Measurements from ENCODE around the gene PPP1R13B.
"Not testable (repeated sequence)": the region's sequence is repeated elsewhere in the genome, so short reads cannot be mapped to it uniquely, and the experiment has no call there.

PPP1R13B gene

DNA sequence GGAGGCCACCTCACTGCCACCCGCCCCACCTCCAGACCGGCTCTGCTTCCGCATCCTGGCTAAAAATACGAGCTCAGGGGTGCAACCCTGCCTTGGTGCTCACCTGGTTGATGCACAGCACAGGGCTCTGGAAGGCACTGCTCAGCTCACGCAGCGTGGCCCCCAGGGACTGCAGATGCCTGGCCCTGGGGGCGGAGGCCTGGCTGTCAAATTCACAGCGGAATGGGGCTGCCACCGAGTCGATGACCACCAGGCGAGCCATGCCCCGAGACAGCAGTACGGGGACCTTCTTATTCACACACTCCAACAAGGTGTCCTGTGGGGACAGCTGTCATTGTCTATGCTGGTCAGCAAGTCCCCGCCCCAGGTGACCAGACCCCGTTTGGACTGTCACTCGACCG lies 148.1 kb downstream of the PPP1R13B start:
- DNase-seq (ENCODE audit: low read depth) = no peak

DNA sequence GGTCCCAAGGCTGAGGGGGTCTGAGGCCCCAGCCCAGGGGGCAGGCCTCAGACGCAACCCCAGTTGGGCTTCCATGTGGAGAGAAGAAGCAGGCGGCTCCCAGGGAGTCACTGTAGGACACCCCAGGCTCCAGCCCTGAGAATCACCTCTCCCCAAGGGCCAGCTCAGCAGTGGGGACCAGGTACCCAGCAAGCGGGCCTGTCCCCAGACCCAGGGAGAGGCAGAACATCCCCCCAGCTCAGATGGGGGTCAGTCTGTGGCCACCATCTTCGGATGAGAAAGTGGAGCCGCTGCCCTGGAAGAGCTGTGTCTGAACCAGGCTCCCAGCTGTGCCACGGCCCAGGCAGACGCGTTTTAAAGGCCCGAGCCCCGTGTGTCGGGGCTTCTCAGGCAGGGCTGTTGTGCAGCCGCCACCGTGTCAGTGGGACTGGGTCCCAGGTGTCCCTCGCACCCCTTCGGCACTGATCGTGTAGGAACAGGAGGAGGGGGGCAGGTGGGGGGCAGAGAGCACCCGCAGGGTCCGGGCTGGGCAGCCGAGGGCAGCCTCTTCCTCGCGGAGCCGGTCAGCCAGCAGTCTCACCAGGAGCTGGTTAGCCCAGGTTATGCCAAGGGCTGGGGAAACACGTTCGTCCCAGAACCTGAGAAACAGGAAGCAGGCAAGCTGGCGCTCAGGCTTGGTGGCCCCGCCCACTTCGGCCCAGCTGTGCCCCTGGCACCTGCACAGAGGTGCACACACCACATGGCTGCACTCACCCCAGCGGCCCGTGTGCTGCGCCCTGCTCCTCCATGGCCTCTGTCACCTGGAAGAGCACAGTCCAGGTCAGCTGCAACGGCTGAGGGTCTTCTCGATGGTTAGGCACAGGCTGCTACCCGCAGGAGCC lies 148.8 kb downstream of the PPP1R13B start:
- no peak for DNase-seq (ENCODE audit: low read depth)

DNA sequence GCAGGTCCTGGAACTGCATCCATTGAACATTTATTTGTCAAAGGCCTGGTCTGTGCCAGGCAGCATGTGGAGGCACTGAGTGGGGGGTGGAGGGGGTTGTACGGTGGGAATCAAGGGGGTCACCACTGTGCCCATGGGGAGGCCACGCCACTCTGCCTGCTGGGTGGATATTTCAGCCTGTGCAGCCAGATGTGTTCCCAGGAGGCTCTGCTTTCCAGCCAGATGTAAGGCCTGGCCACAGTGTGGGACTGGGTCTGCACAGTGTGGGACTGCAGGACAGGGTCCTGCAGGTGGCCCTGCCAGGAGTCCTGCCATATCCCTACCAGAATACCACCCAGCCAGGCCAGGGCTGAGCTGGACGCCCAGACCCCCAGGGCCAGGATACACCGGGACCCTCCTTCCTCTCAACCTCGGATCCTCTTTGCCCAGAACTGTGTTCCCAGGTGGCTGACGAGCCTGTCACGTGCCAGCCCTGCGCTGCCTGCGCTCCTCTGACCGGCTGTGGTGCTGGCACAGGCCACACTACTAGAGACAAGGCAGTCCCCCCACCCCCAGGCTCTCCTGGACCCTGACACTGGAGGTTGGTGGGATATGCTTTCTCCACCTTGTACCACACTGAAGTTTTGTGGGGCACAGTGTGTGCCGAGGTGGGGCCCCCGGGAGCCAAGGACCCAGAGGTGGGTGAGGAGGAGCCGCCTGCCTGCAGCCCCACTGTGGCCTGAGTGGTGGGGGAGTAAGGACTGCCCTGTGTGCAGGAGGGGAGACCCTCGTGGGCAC lies 149.6 kb downstream of the PPP1R13B start:
- DNase-seq (ENCODE audit: low read depth) = no peak

DNA sequence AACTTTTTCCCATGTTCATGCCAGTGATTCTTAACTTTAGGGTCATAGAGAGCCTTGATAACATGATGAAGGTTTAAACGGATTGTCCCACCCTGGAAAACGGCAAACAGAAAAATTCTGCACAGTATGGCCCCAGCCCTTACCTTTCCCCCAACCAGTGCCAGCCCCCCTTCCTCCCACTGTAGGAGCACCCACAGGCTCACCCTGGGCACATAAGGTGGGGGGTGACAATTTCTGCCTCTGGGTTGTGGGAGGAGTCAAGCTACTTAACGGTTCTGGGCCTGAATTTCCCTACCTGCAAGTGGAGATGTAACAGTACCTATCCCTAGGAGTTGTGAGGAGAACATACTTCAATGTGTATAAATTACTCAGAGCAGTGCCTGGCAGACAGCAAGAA lies 150.2 kb downstream of the PPP1R13B start:
- no peak for DNase-seq (ENCODE audit: low read depth)

DNA sequence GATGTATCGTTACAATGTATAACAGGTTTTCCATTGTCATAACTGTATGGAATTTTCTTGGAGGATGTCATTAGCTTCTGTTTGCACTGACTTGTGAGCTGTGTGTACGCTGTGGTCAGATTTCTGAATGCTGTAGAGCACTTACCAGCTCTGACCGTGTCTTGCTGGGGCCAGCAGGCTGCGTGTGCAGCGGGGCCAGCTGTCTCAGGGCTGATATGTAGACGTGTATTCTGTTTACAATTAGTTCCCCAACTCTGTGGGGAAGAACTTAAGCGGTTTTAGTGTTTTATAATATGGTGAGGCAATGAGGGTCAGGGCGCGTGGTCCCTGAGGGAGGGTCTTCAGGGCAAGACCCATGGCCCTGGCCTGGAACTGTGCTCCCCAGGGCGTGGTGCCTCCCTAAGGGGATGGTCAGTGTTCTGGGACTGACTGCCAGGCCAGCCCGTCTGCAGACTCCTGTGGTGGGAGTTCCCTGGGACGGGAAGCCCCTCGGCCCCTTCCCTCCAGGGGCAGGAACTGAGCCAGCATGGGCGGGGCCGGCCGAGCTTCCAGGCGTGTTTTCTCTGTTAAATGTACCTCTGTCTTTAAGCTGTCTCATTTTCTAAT lies 150.8 kb downstream of the PPP1R13B start:
- DNase-seq (ENCODE audit: low read depth) = no peak

DNA sequence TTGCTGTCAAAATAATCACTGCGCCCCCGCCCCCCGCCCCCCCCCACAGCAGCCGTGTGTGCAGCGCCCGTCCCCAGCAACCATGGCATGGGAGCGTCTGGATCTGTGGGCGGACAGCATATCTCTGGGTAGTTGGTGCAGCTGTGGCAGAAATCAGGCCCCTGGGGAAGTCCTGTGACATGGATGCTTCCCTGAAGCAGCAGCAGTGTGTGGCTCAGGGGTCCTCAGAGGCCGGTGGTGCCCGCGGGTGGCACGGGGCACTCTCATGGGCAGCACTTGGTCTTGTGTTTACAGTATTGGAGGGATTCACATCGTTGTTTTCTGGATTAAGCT lies 151.3 kb downstream of the PPP1R13B start:
- no peak for DNase-seq (ENCODE audit: low read depth)

DNA sequence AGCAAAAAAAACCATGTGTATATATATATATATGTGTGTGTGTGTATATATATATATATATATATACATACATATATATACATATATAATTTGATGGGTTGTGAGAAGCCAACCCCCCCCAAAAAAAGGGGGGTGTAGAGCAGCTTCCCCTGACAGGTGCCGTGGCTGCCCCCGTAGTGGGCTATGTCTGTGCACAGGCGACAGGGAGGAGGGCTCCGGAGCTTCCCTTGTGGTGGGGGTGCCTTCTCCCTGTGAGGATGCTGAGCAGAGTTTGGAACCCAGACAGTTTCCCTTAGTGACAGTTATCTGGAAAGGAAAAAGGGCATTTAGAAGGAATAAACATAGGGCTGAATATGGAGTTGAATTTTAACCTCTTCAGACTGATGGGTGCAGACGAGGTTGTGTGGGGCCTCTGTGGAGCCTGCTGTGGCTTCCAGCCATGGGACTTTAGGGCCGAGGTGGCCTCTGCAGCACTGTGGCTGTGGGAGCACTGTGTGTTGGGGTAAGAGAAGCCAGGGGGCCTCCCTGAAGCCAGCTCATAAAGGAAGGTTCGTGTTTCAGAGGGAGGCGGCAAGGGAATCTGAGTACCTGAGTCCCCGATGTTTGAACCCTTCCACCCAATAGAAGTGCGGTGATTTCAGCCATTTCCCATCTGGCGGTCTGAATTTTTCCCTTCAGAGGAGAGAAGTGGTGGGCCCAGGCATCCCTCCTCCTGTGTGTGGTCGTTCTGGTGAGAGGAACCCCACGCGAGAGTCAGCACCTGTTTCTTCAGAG lies 151.9 kb downstream of the PPP1R13B start:
- DNase-seq (ENCODE audit: low read depth) = no peak

DNA sequence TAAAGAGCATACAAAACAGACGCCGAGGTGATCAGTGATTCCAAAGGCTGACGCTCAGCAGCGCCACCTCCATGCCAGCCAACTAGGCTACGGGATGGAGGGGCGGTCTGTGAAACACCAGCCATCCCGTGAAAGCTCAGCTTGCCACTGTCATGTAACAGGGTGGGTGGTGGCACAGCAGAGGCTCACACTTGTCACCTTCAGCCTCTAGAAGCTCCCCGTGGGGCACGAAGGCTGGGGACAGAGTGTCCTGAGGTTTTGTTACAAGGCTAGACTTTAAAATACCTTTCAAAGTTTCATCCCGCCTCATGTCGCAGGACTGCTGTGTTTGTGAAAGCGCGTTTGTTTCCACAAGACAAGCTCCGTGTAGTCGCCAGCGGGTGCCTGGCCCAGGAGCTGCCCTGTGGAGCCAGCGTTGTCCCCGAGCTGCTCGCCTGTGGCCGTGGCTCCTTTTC lies 152.8 kb downstream of the PPP1R13B start:
- DNase-seq (ENCODE audit: low read depth) = no peak

DNA sequence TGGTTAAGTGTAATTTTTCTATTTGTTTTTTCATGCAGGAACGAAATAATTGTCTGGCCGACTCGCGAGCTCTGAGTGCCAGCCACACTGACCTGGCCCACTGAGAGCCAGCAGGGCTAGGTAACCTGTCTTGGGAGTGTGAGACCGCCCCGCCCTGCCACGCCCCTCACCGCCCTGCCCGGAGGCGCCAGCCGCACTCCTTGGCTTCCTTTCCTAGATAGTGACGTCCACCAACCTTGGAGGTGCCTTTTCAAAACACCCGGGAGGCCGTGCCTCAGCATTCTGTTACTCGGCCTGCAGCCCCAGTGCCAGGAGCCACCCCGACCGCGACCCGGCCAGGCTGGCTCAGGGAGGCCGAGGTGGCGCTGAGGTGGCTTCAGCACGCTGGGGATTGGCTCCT lies 153.9 kb downstream of the PPP1R13B start:
- no peak for DNase-seq (ENCODE audit: low read depth)

DNA sequence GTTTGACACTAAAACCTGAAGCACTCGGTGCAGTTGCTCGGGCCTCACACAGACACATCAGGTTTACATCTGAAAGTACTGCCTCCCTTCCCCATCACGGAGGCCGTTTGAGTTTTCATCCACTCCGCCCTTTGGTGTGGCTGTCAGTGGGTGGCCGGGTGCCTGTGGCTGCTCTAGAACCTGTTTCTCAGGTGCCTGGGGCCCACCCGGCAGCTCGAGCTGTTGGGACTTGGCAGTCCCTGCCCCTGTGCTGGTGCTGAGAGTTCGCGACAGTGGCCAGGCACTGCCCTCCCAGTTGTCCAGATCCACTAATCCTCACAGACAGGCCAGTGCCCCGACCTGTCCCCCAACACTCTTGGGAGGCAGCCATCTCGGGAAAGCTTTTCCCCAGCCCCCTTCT lies 154.5 kb downstream of the PPP1R13B start:
- DNase-seq (ENCODE audit: low read depth) = no peak

DNA sequence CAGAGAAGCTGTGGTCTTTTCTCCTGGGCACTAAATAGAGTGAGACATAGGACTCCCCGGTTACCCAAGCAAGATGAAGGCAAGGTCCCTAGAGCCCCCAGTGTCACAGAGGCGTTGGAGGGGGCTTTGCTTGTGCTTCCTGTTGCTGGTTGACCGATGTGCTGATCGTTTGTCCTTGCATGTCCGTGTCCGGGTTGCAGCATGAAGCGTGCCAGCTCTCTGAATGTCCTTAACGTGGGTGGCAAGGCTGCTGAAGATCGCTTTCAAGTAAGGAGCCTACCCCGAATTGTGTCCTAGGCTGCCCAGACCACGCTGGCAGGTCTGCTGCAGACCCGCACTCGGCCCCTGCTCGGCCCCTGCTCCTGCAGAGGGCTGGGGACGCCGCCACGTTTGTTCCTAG lies 155.2 kb downstream of the PPP1R13B start:
- no peak for DNase-seq (ENCODE audit: low read depth)

DNA sequence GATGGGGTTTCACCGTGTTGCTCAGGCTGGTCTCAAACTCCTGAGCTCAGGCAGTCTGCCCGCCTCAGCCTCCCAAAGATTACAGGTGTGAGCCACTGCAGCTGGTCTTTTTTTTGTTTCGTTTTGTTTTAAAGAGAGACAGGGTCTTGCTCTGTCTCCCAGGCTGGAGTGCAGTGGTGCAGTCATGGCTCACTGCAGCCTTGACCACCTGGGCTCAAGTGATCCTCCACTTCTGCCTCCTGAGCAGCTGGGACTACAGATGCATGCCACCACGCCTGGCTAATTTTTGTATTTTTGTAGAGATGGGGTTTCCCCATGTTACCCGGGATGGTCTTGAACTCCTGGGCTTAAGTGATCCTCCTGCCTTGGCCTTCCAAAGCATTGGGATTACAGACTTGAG lies 155.7 kb downstream of the PPP1R13B start:
- DNase-seq (ENCODE audit: low read depth) = not testable (repeated sequence)

DNA sequence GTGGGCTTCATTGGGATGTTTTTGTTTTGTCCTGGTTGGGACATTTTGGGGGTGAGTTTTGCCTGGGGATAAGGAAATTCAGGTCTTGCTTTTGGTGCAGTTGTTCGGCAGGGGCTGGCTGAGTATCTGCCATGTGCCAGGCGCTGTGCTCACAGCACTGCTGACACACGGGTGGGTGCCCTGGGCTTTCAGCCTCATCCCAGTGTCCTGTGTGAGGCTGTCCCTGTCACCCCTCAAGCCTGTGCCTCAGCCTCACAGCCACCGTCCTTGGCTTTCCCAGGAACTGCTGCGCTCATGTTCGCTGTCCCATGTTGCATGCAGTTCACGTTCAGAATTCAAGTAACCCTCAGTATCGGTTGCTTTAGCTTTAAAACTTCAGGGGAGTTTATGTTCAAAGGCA lies 157.0 kb downstream of the PPP1R13B start:
- no peak for DNase-seq (ENCODE audit: low read depth)

DNA sequence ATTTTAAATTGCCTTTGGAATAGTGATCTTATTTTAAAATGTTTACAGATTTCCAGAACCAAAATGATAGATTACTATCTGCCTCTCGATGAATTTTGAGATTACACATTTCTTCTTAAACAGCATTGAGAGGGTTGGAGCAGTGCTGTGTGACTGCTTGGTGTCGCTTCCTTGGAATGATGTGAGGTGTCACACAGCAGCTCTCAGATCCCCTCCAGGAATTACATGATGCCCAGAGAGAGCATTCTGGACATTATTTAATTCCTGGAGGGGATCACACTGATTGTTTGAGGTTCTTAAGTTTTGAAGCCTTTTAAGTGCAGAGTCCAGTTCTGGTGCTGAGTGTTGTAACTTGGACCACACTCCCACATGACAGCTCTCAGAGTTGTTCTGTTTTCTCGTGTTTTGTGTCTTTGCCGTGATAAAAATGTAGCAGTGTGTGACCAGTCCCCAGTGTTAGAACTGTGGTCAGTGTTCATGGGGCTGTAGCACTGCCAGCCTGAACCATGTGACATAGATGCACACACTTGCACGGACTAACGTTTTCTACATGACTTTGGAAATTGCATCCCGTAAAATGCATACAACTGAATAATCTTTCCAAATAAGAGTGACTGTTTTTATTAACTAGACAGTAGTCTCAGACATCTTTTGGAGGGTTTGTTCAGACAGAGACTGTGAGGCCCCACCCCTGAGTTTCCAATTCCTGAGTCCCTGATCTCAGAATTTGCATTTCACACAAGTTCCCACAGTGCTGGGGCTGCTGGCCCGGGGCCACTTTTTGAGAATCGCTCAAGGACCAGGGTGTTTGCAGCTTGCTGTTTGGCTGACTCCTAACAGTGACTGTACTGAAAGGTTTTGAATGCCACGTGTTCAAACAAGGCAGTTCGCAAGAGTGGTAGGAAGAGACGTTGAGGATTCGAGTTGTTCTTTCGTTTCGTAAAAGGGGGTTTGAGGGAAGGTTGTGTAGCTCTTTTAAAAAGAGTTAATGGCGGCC lies 158.2 kb downstream of the PPP1R13B start:
- no peak for DNase-seq (ENCODE audit: low read depth)

DNA sequence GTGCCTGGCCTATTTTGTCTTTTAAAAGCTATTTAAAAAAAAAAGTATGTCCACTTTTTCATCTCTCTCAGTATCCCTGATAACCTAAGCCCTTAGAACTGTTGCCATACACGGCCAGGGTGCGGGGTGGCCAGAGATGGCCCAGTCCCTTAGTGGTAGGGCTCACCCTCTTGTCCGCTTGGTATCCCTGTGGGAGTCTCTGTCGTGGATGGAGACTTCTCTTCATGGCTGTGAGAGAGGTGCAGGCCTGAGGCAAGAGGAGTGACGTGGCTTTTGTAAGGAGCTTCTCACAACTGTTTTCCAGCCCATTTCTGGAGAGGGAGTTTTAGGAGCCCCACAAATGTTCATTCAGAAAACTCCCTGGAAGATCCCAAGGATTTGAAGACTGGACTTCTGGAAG lies 158.9 kb downstream of the PPP1R13B start:
- DNase-seq (ENCODE audit: low read depth) = no peak

DNA sequence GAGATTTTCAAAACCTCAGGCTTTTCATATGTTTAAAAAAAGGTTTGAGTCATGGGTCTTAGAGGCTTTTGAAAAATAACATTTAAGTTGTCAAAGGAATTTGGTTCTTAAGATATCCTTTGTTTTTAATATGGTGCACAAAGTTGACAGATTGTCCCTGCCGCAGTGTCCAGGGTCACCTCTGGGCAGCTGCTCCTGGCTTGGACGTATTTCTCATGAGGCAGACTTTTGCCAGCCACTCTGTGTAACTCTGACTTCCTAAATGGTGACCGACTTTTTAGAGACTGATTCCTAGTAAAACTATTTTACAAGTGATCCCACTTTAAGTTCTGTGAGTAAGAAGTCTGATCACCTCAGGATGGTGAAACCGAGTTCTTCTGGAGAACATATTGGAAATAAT lies 159.7 kb downstream of the PPP1R13B start:
- DNase-seq (ENCODE audit: low read depth) = no peak

DNA sequence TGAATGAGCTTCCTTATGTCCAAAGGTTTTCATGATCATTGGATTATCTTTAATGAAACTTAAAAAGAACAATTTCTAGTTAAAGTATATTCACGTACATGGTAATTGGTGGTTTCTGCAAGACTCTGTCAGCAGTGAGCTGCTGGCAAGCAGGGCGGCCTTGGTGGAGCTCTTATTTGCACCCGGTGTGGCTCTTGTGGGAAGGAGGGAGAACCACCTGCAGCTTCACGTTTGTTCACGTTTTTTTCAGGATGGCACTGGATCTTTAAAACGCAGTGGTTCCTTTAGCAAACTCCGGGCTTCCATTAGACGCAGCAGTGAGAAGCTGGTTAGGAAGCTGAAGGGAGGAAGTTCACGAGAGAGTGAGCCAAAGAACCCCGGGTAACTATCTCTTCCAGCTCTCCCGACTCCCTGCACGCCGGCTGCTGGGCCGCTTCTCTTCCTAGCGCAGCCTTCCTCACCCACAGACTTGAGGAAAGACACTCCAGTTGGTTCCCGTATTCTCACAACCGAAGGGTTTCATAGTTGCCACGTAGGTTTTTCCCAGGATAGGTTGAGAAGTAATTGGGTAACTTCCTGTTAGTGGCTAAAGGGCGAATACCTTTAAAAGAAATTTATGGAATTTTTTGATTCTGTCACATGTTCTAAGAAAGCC lies 160.4 kb downstream of the PPP1R13B start:
- DNase-seq (ENCODE audit: low read depth) = no peak

DNA sequence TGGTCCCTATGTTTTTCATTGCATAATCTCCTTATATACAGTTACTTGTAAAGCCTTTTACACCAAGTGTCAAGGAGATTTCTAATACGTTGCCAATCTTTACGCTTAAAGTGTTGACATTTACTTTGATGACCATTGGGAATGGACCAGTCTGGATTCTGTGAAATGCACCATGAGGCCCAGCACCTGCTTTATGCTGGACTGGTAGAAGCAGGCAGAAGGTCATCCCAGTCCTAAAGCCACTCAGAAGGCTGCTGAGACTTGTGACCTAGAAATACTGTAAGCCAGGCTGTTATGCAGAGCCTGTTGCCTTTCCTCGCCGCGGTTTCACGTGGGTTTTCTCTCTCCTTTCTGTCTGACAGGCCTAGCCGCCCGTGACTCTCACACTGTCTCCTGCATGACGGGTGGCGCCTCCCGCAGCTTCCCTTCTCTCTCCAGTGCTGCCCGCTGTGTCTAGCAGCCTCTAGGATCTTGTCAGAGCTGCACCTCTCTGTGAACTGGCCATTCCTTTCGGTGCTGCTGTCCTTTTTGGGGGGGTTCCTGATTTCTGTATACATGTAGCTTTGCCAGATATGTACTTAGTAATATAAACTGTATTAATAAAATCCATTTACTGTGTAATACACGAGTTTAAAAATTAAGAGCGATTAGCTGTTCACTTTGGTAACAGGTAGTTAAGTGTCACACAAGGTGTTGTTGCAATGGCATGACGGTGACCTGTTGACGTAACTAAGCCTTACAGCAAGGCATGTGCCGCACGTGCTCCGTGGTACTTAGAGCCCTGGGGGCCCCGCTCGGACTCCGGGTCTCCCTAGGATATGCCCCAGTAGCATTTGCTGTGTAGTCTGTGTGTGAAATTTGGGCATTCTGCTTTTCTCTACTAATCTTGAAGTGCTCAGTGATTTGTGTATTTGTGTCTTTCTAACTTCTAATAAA lies 161.8 kb downstream of the PPP1R13B start:
- no peak for DNase-seq (ENCODE audit: low read depth)

DNA sequence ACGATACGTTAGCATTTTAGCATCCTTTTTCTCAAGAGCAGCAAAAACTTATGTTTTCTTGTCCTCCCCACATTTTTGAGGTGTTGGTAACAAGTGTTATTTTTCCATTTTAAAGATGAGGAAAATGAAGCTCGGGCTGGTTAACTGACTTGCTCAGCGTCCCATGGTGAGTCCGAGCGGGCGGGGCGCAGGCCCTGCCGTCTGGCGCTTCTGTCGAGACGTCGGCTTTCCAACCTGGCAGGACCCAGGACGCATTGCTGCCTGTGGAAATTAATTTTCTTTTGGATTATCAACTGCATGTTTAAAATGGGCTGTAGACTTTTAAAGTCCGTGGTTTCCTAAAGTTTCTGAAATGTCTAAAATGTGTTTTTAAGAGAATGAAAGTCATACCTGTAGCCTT lies 162.5 kb downstream of the PPP1R13B start:
- no peak for DNase-seq (ENCODE audit: low read depth)
